GM21381 (cell line): ENCODE results near the gene MRLN.

Source experiments
- ATAC-seq: cut with Tn5 transposase; IDR thresholded peaks from one replicate; pipeline ENCODE4 v1.9.1; 2021; ENCODE audit warnings: mild to moderate bottlenecking, moderate library complexity; ENCODE audit not compliant: unreplicated experiment

The MRLN gene

GRCh38 chr10:59706851-59707797, 46.1 kb downstream of the MRLN start:
- ATAC-seq: no peak

- ATAC-seq: no peak
Observed at GRCh38 chr10:59705931-59706330, 47.3 kb downstream of the MRLN start.

- no peak for ATAC-seq
Observed at GRCh38 chr10:59704630-59705029, 48.6 kb downstream of the MRLN start.

GRCh38 chr10:59702347-59702746, 50.9 kb downstream of the MRLN start:
- ATAC-seq: no peak

GRCh38 chr10:59700709-59701108, 52.5 kb downstream of the MRLN start:
- ATAC-seq: no peak

GRCh38 chr10:59698326-59698725, 54.9 kb downstream of the MRLN start:
- no peak for ATAC-seq

- no peak for ATAC-seq
Observed at GRCh38 chr10:59695637-59696036, 57.6 kb downstream of the MRLN start.

- no peak for ATAC-seq
Observed at GRCh38 chr10:59694936-59695335, 58.3 kb downstream of the MRLN start.

GRCh38 chr10:59692113-59692512, 61.1 kb downstream of the MRLN start:
- ATAC-seq: no peak

- no peak for ATAC-seq
Observed at GRCh38 chr10:59688921-59689351, 64.3 kb downstream of the MRLN start.

GRCh38 chr10:59687657-59688056, 65.6 kb downstream of the MRLN start:
- ATAC-seq: no peak
